IPS-18c (cell line): ENCODE results near the gene PTPRN2.
"Not testable (repeated sequence)": the region's sequence is repeated elsewhere in the genome, so short reads cannot be mapped to it uniquely, and the experiment has no call there.

Experiments used
- H3K4me3 ChIP-seq: 2 replicates; pipeline ENCODE4 v1.7.0; 2013; ENCODE audit warnings: low read depth, mild to moderate bottlenecking, low read length, moderate library complexity; ENCODE audit not compliant: insufficient read depth
- H3K9me3 ChIP-seq: one replicate; pipeline ENCODE4 v1.6.1; 2013; ENCODE audit warnings: mild to moderate bottlenecking, low read length, moderate library complexity; ENCODE audit not compliant: control insufficient read depth, insufficient read depth

PTPRN2 gene

DNA sequence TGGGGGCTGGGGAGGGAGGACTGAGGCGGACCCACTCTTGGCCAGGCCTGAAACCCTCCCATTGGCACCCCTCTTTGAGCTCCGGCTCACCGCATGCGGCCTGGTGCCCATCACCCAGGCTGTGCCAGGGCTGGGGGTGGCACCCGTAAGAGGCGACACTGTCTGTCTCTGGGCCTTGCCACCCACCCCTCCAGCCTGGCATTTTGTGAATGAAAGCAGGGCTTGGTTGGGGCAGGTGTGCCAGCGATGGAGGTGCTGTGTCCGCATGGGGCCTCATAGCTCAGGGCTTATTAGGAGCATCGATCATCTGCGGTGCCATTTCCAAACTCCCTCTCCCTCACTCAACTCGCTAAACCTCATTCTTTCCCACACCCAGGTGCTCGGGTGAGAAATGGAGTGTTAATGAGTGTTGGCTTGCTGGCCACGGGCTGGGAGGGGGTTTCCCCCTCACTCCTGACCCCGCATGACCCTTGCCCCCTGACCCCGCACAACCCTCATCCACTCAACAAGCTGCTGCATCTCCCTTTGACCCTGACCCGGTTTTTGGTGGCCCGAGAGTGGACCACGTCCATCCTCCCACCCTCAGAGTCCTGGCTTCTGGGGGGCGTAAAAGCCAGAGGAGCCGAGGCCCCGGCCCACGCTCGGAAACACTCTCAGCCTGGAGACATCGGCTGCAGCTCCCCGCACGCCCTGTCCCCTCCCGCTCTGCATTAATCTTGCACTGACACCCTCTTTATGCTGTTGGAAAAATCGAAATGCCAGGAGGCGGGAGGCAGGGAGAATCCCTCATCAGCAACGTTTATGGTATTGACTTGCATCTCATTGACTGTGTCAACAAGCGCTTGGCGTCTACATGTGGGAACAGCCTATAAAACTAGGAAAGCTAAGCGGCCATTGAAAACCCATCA, 1089.6 kb downstream of the PTPRN2 start:
- Histone ChIP-seq H3K9me3 (peaks cover 30% of the 10 kb centered on the region), H3K4me3 (no peak overlapping the region)

DNA sequence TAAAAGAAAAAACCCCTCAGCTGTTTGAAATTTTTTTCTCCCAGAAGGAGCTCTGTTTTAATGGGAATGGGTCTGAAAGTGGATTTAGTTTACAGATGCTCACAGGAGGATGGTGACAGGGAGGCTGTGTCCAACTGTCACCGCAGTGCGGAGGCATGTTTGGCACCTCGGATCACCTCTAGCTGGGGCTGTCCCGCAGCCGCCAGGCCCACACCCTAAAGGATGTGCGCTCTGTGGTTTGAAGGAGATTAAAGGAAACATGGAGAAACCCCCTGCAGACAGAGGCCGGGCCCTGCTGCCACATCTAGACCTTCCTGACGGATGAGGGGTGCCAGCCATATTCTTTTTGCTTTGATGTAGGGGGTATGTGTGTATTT, 1090.3 kb downstream of the PTPRN2 start:
- H3K9me3 ChIP-seq: peaks cover 30% of the 10 kb centered on the region
- no peak overlapping the region for H3K4me3 ChIP-seq

DNA sequence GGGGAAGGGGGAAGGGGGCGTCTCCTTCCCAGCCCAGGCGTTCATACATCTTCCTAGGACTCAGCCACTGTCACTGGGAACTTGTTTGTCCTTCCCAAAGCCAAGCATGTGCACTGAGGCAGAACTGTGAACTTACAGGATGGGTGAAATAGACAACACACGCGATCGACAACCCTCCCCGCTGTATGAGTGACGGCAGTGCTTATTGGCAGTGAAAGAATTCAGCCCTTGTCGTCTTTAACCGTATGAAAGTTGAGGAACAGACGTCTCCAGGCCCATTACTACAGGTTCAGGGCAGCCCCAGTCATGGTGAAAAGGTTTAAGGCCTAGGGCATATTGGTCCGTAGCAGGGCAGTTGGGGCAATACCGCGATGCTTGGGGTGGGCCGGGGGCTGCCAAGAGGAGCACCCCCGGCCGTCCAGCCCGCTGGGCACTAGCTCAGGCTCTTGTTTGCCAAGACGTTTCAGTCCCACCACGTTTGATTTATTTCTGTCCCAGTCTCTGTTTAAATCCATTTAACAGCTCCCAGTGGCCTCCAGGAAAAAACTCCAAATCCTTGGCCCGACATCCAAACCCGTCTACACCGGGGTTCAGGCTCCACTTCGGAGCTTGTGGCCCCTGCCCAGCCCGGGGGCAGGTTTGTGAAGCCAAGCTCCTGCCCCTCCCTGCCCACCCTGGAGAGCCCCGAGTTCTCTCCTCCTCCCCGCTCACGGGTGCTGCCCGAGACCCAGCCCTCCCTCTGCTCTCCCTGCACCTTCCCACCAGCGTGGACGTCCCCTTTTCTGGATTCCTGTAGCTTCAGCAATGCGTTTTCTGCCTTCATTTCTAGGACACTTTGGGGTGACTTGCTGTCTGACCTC, 1091.0 kb downstream of the PTPRN2 start:
- H3K9me3 ChIP-seq: peaks cover 26% of the 10 kb centered on the region
- H3K4me3 ChIP-seq: no peak overlapping the region

DNA sequence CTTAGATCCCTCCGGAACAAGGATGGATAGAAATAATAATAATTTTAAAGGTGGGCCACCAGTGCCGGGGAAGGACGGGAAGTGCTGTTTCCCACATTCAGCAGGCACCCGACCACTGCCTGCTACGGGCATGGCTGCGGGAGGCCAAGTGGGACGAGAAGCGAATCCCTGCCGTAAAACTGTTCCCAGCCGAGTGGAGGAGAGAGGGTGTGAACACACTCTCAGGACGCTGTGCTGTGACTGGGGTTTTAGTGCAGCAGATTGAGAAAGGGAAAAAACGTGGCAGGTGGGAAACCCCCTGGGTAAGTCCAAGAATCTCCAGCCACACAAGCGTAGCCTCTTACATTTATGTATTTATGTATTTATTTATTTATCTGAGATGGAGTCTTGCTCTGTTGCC, 1092.0 kb downstream of the PTPRN2 start:
- no peak overlapping the region for H3K4me3 ChIP-seq
- peaks cover 22% of the 10 kb centered on the region for H3K9me3 ChIP-seq

DNA sequence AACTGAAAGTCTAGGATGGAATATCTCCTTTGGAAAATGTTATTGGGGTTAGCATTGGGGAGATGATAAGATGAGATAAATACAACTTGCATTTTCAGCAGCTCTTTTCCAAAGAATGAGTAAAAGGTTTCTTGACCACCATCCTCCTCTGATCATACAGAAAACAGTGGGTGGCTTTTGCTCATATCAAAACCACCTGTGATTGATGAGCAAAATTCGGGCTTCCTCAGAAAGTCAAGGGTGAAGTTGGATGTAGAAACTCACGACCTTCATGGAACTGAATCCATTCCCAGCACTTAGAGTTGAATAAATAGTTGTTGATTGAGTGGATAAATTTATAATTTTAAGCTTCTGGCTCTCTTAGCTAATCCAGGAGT, 1092.5 kb downstream of the PTPRN2 start:
- Histone ChIP-seq H3K9me3 (peaks cover 21% of the 10 kb centered on the region), H3K4me3 (no peak overlapping the region)

DNA sequence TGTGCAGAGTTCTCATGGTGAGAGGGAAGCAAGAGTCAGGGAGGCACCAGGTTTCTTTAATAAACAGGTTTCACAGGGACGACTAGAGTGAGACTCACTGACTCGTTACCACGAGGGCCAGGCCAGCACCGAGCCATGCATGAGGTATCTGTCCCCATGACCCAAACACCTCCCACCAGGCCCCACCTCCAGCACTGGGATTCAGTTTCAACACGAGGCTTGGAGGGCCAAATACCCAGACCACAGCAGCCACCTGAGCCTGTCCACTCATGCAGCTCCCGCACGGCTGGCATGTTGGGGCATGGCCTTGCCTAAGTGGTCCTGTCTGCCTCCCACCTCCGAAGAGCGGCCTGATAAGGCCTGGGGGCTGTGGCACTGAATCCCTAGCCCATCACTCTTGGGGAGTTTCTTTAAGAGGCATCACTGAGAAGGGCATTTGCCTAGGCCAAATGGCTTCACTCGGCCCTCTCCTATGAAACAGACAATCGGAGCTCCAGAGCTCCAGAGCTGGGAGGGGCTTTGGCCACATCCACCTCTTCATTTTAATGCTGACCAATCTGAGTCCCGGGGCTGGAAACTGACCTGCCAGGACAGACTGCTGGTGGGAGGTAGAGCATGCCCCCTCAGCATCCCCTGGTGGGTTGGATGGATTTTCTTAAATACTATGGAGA, 1093.0 kb downstream of the PTPRN2 start:
- no peak overlapping the region; the same call in 1 of the 2 replicates for H3K4me3 ChIP-seq
- peaks cover 18% of the 10 kb centered on the region for H3K9me3 ChIP-seq

DNA sequence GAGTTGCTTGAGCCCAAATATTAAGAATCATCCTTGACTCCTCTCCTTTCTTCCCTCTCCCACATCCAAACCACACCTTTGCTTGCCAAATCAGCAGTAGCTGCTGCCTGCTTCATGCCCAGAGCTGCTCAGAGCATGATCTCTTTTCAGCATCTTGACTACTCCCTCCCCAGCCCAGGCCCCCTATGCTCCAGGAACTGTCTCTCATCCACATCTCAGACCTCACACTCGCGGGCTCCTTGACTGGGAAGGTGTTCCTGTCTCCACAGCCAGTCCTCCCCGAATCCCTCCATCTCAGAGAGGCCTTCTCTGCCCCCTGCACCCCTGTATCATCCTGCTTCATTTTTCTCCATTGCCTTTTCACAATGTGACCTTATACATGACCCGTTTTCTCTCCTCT, 1093.8 kb downstream of the PTPRN2 start:
- no peak overlapping the region for H3K4me3 ChIP-seq
- peaks cover 18% of the 10 kb centered on the region for H3K9me3 ChIP-seq

DNA sequence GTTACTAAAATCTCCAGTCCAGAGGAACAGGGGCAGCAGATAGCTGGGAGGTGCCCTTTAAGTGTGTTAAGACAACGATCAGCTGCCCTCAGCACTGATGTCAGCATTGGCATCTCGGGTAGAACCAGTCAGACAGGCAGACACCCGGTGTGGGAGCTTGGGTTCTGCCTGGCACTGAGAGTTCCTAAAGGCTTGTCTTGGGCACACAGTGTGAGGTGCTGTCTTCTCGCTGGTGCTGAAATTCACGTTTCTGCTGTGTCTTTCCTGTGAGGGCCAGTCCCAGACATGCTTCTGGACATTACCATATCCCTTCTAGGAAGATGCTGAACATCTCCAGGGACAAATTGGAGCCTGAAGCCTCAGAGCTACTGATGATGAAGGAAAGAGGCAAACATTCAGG, 1094.6 kb downstream of the PTPRN2 start:
- no peak overlapping the region for H3K4me3 ChIP-seq
- H3K9me3 ChIP-seq: peaks cover 18% of the 10 kb centered on the region

DNA sequence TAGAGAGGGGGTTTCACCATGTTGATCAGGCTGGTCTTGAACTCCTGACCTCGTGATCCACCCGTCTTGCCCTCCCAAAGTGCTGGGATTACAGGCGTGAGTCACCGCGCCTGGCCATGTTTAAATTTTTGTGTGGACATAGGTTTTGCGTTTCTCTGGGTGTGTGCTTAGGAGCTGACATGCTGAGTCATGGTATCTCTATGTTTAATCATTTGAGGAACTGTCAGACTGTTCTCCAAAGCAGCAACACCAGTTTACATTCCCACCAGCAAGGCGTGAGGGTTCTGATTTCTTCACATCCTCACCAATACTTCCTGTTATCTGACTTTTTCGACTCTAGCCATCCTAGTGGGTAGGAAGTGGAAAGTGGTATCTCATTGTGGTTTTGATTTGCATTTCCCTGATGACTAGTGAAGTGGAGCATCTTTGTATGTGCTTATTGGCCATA, 1097.1 kb downstream of the PTPRN2 start:
- peaks cover 9% of the 10 kb centered on the region for H3K9me3 ChIP-seq
- no peak overlapping the region for H3K4me3 ChIP-seq

DNA sequence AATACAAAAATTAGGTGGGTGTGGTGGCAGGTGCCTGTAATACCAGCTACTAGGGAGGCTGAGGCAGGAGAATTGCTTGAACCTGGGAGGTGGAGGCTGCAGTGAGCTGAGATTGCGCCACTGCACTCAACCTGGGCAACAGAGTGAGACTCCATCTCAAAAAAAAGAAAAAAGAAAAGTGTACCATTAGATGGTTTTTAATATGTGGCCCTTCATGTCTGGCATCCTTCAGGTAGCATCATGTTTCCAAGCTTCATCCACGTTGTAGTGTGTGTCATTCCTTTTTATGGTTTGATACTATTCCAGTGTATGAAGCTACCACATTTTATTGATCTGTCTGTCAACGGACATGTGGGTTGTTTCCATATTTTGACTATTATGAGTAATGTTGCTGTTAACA, 1097.8 kb downstream of the PTPRN2 start:
- H3K9me3 ChIP-seq: peaks cover 12% of the 10 kb centered on the region
- H3K4me3 ChIP-seq: not testable (repeated sequence)
